Measurements from ENCODE around the gene HOXD8.

HOXD8 gene

GRCh38 chr2:176128982-176129796 lies at the start of gene HOXD8:
Gene HOXD8, plus strand, starts transcription at chr2:176129705. Its CDS starts 662 bp downstream, at chr2:176130367.
- peak; percentile 35 to 48 for DNase-seq

GRCh38 chr2:176079831-176080539 lies 49.5 kb upstream of the HOXD8 start:
- DNase-seq: peak; percentile 30 to 41

GRCh38 chr2:176080540-176081375 lies 48.7 kb upstream of the HOXD8 start:
- no peak for DNase-seq

GRCh38 chr2:176081376-176081836 lies 48.1 kb upstream of the HOXD8 start:
- no peak for DNase-seq

- no peak for DNase-seq
Measured at GRCh38 chr2:176081837-176082524, 47.5 kb upstream of the HOXD8 start.

- no peak for DNase-seq
Measured at GRCh38 chr2:176082525-176082823, 47.0 kb upstream of the HOXD8 start.

GRCh38 chr2:176082824-176083751 lies 46.4 kb upstream of the HOXD8 start:
- DNase-seq: no peak

GRCh38 chr2:176083796-176084261 lies 45.7 kb upstream of the HOXD8 start, which contains the start of gene EVX2:
Gene EVX2, minus strand, starts transcription at chr2:176083962. Its CDS starts 186 bp downstream, at chr2:176083776.
- DNase-seq: no peak

- no peak for DNase-seq
Measured at GRCh38 chr2:176084611-176085119, 44.8 kb upstream of the HOXD8 start.

GRCh38 chr2:176085120-176085788 lies 44.3 kb upstream of the HOXD8 start:
- no peak for DNase-seq

- DNase-seq: no peak
Measured at GRCh38 chr2:176085861-176086771, 43.4 kb upstream of the HOXD8 start.

GRCh38 chr2:176087330-176088047 lies 42.0 kb upstream of the HOXD8 start:
- DNase-seq: no peak

GRCh38 chr2:176088048-176088936 lies 41.2 kb upstream of the HOXD8 start:
- DNase-seq: no peak

GRCh38 chr2:176088937-176089842 lies 40.3 kb upstream of the HOXD8 start:
- no peak for DNase-seq

GRCh38 chr2:176089843-176090395 lies 39.6 kb upstream of the HOXD8 start:
- DNase-seq: no peak

GRCh38 chr2:176090862-176091261 lies 38.6 kb upstream of the HOXD8 start:
- DNase-seq: no peak
